Tibial artery (tissue), 4 donors: ENCODE measurements around the gene NHEJ1.
A peak's percentile ranks its signal among the peaks of the same experiment; 100 is the strongest.

Source experiments
- DNase-seq, 2 donors: peaks; one replicate each; pipeline ENCODE4 v3.0.0-alpha.2; 2019
- H3K27ac ChIP-seq, 2 donors: fragments of 200-600 bp; sonication (generic) in 1 of 2; 1 replicate in 1 of 2; 2 replicates in 1 of 2; pipeline ENCODE4 v1.5.1; 2018 to 2019; ENCODE audit warnings: mild to moderate bottlenecking in 1 of 2
- H3K27me3 ChIP-seq, 2 donors: fragments of 200-600 bp; sonication (generic) in 1 of 2; one replicate each; pipeline versions ENCODE4 v1.5.1 to v1.6.0; 2016 to 2019
- H3K36me3 ChIP-seq, 3 donors: fragments of 200-600 bp; sonication (generic) in 2 of 3; one replicate each; pipeline ENCODE4 v1.5.1; 2016 to 2019; ENCODE audit warnings: mild to moderate bottlenecking in 2 of 3
- H3K4me1 ChIP-seq, 4 donors: fragments of 200-600 bp; sonication (generic) in 2 of 4; 1 replicate in 3 of 4; 2 replicates in 1 of 4; pipeline ENCODE4 v1.5.1; 2016 to 2019
- H3K4me3 ChIP-seq, 2 donors: fragments of 200-600 bp; sonication (generic) in 1 of 2; 1 replicate in 1 of 2; 2 replicates in 1 of 2; pipeline ENCODE4 v1.5.1; 2018 to 2019; ENCODE audit warnings: mild to moderate bottlenecking in 2 of 2
- H3K9me3 ChIP-seq, 3 donors: fragments of 200-600 bp; sonication (generic) in 1 of 3; one replicate each; pipeline ENCODE4 v1.5.1; 2016 to 2019
- intact Hi-C: fragments of 100-400 bp; cut with DNase I; formaldehyde crosslinking; loops from one replicate; pipeline ENCODE4 v1.15.0; 2023; ENCODE audit warnings: low total_unique reads
- TF ChIP-seq, protein P1 (sequence below), 2 experiments: fragments of 200-600 bp in 1 of 2; fragments of 450-650 bp in 1 of 2; IDR thresholded peaks; one replicate each; pipeline ENCODE4 v1.5.1; 2017 to 2019; ENCODE audit warnings: antibody characterized with exemption in 2 of 2, mild to moderate bottlenecking in 1 of 2, moderate library complexity in 1 of 2

Gene NHEJ1, protein sequence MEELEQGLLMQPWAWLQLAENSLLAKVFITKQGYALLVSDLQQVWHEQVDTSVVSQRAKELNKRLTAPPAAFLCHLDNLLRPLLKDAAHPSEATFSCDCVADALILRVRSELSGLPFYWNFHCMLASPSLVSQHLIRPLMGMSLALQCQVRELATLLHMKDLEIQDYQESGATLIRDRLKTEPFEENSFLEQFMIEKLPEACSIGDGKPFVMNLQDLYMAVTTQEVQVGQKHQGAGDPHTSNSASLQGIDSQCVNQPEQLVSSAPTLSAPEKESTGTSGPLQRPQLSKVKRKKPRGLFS

DNA sequence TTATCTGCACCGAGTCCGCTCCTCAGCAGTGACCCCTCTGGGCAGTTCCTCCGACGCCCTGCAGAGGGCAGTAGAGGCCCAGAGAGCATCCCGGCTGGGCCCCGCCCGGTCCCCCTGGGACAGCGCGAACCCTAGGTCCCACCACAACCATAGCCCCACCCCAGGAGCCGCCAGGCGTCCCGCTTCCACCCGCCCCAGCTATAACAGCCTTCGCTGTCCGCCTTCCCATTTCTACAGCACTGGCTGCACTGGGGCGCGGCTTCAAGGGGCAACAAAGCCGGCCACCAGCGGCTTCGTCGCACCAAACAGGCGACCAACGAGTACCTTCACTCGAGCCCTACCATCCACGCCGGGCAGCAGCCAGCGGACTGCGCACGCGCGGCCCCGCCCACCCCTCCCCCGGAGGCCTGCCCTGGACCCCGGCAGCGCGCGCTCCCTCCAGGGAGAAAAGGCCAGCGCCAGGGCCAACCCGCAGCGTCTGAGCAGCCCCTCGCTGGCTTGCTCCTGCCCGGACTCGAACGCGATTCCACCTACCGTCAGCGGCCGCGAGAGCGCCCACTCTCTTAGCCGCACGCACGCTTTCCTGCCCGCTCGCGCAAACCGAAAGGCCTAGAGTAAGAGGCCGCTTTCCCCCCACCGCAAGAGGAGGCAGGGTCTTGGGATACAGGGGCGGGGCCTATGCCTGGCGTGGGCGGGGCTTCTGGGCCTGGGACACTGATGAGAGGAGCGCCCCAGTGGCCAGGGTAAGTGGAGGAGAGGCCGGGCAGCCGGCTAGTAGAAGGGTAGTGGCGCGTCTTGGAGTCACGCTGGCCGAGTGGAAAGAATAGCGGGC is at the start of gene NHEJ1:
Gene NHEJ1 (minus strand): TSS at position 630 of the 832 bp plus-strand sequence. CDS start 2,453 bp downstream, outside the sequence.
- Histone ChIP-seq H3K36me3 (peaks cover 16 to 27% (median 18%) of the 10 kb centered on the region in 3 donors), H3K4me3 (peak within 1 kb of the TSS; percentile 66 to 84), H3K27ac (peak within 1 kb of the TSS; percentile 91 to 92), H3K4me1 (peaks cover 0 to 12% (median 10%) of the 10 kb centered on the region in 4 donors), H3K27me3 (no peaks in the 10 kb centered on the region), H3K9me3 (no peaks in the 10 kb centered on the region)
- TF ChIP-seq, protein P1, sequence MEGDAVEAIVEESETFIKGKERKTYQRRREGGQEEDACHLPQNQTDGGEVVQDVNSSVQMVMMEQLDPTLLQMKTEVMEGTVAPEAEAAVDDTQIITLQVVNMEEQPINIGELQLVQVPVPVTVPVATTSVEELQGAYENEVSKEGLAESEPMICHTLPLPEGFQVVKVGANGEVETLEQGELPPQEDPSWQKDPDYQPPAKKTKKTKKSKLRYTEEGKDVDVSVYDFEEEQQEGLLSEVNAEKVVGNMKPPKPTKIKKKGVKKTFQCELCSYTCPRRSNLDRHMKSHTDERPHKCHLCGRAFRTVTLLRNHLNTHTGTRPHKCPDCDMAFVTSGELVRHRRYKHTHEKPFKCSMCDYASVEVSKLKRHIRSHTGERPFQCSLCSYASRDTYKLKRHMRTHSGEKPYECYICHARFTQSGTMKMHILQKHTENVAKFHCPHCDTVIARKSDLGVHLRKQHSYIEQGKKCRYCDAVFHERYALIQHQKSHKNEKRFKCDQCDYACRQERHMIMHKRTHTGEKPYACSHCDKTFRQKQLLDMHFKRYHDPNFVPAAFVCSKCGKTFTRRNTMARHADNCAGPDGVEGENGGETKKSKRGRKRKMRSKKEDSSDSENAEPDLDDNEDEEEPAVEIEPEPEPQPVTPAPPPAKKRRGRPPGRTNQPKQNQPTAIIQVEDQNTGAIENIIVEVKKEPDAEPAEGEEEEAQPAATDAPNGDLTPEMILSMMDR (IDR thresholded peaks at IDR 0.05): peak; percentile 97 to 100
- DNase-seq: peak; percentile 99
- intact Hi-C loops: loop anchor here (1.0 kb wide), 1 partner anchor 135 kb away; no protein-coding TSS in a partner anchor

DNA sequence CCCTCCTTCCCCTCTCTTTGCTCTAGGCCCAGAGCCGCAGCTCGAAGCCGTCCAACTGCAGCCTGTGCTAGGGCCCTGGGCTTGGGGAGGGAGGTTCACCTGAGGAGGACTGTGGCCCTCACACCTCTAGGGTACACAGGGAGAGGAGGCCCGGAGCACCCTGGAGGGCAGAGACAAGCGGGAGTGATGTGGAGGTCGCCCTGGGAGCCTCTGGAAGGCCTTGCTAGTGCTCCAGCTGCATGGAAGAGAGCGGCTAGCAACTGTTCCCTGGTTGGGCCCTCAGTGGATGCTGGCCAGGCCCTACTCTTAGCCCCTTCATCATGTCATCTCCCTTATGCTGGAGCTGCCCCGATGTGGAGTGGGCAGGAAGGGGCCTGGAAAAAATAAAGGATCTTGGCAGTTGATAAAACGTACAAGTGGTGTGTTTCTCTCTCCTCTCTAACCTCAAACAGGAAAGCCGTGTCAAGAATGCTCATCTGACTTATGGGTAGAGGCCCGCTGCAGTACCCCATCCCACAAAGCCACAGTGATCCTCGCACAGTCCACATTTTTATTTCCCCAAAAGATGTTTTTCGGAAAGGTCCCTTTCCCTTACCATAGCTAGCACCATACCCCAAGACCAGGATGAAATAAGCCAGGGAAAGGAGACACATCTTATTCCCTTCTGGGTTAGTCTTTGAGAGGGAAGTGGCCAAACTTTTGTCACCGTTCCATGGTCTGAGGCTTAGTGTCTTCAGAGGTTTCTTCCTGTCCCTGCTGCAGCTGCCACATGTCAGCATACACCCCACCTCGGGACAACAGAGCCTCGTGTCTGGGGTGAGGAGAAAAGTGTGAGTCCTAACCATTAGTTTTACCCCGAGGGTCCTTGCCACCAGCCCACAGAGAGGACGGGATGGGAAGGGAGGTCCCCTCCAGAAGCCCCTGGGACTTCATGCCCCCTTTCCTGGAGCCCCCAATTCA is 48.9 kb upstream of the NHEJ1 start:
- H3K36me3 ChIP-seq: peaks cover 42 to 66% (median 51%) of the 10 kb centered on the region in 3 donors
- TF ChIP-seq, protein P1 (IDR thresholded peaks at IDR 0.05): no peak
- intact Hi-C loops: no loop called here
- H3K4me3 ChIP-seq: no peak overlapping the region
- DNase-seq: no peak
- H3K27ac ChIP-seq: no peak overlapping the region
- H3K4me1 ChIP-seq: peaks cover 0 to 20% (median 15%) of the 10 kb centered on the region in 4 donors
- no peaks in the 10 kb centered on the region for H3K9me3 ChIP-seq
- no peaks in the 10 kb centered on the region for H3K27me3 ChIP-seq

DNA sequence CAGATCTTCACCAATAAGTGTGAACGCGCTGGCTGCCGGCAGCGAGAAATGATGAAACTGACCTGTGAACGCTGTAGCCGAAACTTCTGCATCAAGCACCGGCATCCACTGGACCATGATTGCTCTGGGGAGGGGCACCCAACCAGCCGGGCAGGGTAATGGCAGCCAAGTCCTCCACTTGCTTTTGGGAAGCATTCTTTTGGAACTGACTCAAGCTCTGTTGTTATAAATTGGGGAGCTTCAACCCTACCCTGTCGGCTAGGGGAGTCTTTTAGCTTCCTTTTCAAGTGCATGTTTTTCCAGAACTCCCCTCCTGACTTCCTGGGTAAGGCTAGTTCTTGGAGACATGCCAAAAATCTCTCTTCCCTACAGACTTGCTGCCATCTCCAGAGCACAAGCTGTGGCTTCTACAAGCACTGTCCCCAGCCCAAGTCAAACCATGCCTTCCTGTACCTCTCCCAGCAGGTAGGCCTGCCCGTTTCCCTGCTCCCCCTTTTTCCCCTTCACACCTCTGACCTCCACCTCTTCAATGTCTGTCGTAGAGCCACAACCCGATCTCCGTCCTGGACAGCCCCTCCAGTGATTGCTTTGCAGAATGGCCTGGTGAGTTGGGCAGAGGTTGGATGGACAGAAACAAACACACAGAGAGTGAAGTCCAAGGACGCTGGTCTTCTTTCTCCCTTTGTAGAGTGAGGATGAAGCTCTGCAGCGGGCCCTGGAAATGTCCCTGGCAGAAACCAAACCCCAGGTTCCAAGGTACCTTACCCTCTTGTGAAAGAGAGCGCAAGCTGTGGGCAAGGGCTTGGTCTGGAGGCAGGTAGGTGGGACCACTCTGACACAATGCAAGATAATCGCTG is 47.5 kb upstream of the NHEJ1 start:
- Histone ChIP-seq H3K36me3 (peaks cover 28 to 52% (median 37%) of the 10 kb centered on the region in 3 donors), H3K9me3 (no peaks in the 10 kb centered on the region), H3K27me3 (no peaks in the 10 kb centered on the region), H3K4me1 (peaks cover 0 to 20% (median 15%) of the 10 kb centered on the region in 4 donors), H3K4me3 (peak overlapping the region; percentile 74 to 88), H3K27ac (peak overlapping the region; percentile 91 to 93)
- TF ChIP-seq, protein P1 (IDR thresholded peaks at IDR 0.05): no peak
- intact Hi-C loops: no loop called here
- no peak for DNase-seq

DNA sequence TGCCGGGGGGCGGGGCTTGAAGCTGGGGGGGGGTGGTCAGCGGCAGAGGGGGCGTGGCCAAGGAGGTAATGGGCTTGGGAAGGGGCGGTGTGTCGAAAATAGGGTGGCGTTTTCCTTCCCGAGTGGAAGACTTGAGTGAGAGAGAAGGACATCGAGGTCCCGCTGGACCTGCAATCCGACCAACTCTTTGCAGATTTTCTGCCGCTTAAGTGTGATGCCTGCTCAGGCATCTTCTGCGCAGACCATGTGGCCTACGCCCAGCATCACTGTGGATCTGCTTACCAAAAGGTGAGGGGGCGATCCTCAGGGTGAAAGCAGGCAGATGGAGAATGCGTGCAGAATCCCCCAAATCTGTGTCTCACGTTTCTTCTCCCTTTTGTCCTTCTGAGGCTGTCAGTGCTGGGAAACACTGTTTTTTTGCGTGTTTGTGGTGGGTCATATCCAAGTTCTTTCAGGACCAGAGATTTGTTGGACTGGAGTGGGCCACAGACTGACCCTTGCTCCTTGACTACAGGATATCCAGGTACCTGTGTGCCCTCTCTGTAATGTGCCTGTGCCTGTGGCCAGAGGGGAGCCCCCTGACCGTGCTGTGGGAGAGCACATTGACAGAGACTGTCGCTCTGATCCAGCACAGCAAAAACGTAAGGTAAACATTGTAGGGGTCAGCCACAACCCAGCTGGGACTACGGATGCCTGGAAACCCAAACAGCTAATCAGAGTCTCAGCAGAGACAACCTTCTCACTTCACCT is 46.7 kb upstream of the NHEJ1 start:
- Histone ChIP-seq H3K27ac (peak overlapping the region; percentile 91 to 93), H3K4me1 (peaks cover 0 to 20% (median 15%) of the 10 kb centered on the region in 4 donors), H3K4me3 (peak overlapping the region; percentile 74 to 88), H3K36me3 (peaks cover 22 to 44% (median 29%) of the 10 kb centered on the region in 3 donors), H3K9me3 (no peaks in the 10 kb centered on the region), H3K27me3 (no peaks in the 10 kb centered on the region)
- intact Hi-C loops: no loop called here
- TF ChIP-seq, protein P1 (IDR thresholded peaks at IDR 0.05): no peak
- DNase-seq: no peak
